Colonic mucosa (tissue), 4 donors: ENCODE results near the gene HEXIM1. TPM values are rescaled to one million over a fixed set of nuclear protein-coding genes. Genes with fewer than 3 reads are reported as not detected.

Experiments
- DNase-seq: peaks from one replicate; pipeline ENCODE4 v3.0.0-alpha.2; 2020
- H3K27ac ChIP-seq: fragments of 200-600 bp; one replicate; pipeline ENCODE4 v1.8.0; 2021
- H3K27me3 ChIP-seq: fragments of 200-600 bp; one replicate; pipeline ENCODE4 v1.8.0; 2021
- H3K36me3 ChIP-seq: fragments of 200-600 bp; one replicate; pipeline ENCODE4 v1.8.0; 2021
- H3K4me1 ChIP-seq: fragments of 200-600 bp; one replicate; pipeline ENCODE4 v1.8.0; 2021; ENCODE audit warnings: mild to moderate bottlenecking
- H3K4me3 ChIP-seq: fragments of 200-600 bp; one replicate; pipeline ENCODE4 v1.8.0; 2021
- H3K9ac ChIP-seq, 2 donors: one replicate each; pipeline ENCODE4 v1.7.0; 2013; ENCODE audit warnings: control low read depth in 2 of 2, low read depth in 2 of 2, low read length in 2 of 2
- H3K9me3 ChIP-seq: fragments of 200-600 bp; one replicate; pipeline ENCODE4 v1.8.0; 2021
- intact Hi-C: fragments of 100-400 bp; cut with DNase I; formaldehyde crosslinking; loops from one replicate; pipeline ENCODE4 v1.14.1; 2022
- total RNA-seq, 2 donors: library from RNA; stranded (reverse); fragmentation: NEBNext Ultra II Directional in 1 of 2; extraction: Animal tissue kit (Norgen Biotek cat#: 25700) in 1 of 2; gene quantifications; one replicate each; pipeline ENCODE4 v1.2.1, GENCODE V29; 2021
- TF ChIP-seq, protein P1 (sequence below): fragments of 200-600 bp; IDR thresholded peaks from one replicate; pipeline ENCODE4 v1.8.0; 2022; ENCODE audit warnings: antibody characterized with exemption, mild to moderate bottlenecking
- donor health status: healthy.
- donor health status: DM: no; HTN: no; CAD: no.
- donor health status: DM: no; HTN: no; CAD: no.

Gene HEXIM1
- total RNA-seq, 2 donors from 2014 or later: 37.0 to 38.4 TPM

DNA sequence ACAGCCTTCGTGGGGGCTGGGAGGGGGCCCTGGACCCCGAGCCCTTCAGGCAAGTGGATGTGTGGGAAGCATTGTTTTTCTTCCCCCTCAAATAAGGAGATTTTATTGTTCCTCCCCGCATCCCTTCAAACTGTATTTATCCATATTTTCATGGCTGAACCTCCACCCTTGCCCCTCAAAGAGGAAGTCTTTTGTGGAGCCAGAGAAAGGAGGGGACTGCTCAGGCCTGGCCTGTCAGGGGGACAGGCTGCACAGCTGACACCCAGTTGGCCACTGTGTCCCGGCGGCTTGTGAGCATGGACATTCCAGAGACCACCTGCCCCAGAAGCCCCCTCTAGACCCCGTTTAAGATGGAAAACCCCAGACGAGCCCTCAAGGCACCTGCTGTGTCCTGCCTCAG, 29.3 kb downstream of the HEXIM1 start:
- TF ChIP-seq, protein P1, sequence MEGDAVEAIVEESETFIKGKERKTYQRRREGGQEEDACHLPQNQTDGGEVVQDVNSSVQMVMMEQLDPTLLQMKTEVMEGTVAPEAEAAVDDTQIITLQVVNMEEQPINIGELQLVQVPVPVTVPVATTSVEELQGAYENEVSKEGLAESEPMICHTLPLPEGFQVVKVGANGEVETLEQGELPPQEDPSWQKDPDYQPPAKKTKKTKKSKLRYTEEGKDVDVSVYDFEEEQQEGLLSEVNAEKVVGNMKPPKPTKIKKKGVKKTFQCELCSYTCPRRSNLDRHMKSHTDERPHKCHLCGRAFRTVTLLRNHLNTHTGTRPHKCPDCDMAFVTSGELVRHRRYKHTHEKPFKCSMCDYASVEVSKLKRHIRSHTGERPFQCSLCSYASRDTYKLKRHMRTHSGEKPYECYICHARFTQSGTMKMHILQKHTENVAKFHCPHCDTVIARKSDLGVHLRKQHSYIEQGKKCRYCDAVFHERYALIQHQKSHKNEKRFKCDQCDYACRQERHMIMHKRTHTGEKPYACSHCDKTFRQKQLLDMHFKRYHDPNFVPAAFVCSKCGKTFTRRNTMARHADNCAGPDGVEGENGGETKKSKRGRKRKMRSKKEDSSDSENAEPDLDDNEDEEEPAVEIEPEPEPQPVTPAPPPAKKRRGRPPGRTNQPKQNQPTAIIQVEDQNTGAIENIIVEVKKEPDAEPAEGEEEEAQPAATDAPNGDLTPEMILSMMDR: no peak
- intact Hi-C loops: no loop called here
- Histone ChIP-seq H3K27ac (no peak overlapping the region), H3K27me3 (no peaks in the 10 kb centered on the region), H3K36me3 (no peaks in the 10 kb centered on the region), H3K4me1 (peaks cover 4% of the 10 kb centered on the region), H3K9me3 (no peaks in the 10 kb centered on the region), H3K4me3 (no peak overlapping the region), H3K9ac (no peak overlapping the region)
- no peak for DNase-seq

DNA sequence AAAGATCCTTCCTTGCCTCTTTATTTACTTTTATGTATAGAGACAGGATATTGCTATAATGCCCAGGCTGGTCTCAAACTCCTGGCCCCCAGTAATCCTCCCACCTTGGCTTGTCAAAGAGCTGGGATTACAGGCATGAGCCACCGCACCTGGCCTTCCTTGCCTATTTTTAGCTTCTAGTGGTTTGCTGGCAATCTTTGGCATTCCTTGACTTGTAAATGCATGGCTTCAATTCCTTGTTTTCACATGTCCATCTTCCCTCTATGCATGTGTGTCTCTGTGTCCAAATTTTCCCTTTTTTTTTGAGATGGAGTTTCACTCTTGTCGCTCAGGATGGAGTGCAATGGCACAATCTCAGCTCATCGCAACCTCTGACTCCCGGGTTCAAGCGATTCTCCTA, 35.9 kb downstream of the HEXIM1 start:
- H3K27me3 ChIP-seq: no peaks in the 10 kb centered on the region
- intact Hi-C loops: no loop called here
- TF ChIP-seq, protein P1: no peak
- no peak for DNase-seq
- no peak overlapping the region for H3K27ac ChIP-seq
- no peaks in the 10 kb centered on the region for H3K4me1 ChIP-seq
- no peak overlapping the region for H3K9ac ChIP-seq
- H3K4me3 ChIP-seq: no peak overlapping the region
- no peaks in the 10 kb centered on the region for H3K36me3 ChIP-seq
- H3K9me3 ChIP-seq: no peaks in the 10 kb centered on the region

DNA sequence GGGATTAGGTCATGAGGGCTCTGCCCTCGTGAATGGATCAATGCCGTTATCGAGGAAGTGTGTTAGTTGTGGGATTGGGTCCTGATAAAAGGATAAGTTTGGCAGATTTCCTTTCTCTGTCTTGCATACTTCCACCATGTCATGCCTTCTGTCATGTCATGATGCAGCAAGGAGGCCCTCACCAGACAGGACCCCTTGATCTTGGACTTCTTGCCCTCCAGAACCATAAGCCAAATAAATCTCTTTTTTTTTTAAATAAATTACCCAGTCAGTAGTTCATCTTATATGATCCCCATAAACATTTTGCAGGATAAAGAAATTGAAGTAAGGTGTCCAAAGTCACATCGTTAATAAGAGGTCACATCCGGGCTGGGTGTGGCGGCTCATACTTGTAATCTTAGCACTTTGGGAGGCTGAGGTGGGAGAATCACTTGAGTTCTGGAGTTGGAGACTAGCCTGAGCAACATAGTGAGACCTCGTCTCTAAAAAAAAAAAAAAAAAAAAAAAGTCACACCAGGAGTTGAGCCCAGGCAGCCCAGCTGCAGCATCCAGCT, 38.6 kb downstream of the HEXIM1 start:
- Histone ChIP-seq H3K36me3 (no peaks in the 10 kb centered on the region), H3K4me3 (no peak overlapping the region), H3K9me3 (no peaks in the 10 kb centered on the region), H3K4me1 (no peaks in the 10 kb centered on the region), H3K27me3 (no peaks in the 10 kb centered on the region), H3K27ac (no peak overlapping the region), H3K9ac (no peak overlapping the region)
- TF ChIP-seq, protein P1: no peak
- no peak for DNase-seq
- intact Hi-C loops: no loop called here

DNA sequence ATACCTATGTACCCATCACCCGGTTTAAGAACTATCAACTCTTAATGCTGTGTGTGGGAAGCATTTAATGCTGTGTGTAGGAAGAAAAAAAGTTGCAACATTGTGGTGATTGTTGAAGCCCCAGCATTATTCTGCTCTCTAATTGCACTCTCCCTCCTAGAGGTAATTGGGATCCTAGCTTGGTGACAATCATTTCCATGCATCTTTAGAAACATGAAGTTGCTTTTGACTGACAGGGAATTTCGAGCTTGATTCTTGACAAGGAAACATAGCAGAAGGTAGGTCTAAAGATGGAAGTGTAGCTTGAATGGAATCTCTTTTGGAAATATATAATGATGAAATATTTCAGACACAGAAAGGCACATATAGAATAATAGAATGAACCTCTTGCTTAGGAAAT, 40.7 kb downstream of the HEXIM1 start:
- TF ChIP-seq, protein P1: no peak
- no peaks in the 10 kb centered on the region for H3K27me3 ChIP-seq
- H3K36me3 ChIP-seq: no peaks in the 10 kb centered on the region
- H3K27ac ChIP-seq: no peak overlapping the region
- H3K4me3 ChIP-seq: no peak overlapping the region
- DNase-seq: no peak
- H3K4me1 ChIP-seq: no peaks in the 10 kb centered on the region
- no peak overlapping the region for H3K9ac ChIP-seq
- intact Hi-C loops: no loop called here
- no peaks in the 10 kb centered on the region for H3K9me3 ChIP-seq

DNA sequence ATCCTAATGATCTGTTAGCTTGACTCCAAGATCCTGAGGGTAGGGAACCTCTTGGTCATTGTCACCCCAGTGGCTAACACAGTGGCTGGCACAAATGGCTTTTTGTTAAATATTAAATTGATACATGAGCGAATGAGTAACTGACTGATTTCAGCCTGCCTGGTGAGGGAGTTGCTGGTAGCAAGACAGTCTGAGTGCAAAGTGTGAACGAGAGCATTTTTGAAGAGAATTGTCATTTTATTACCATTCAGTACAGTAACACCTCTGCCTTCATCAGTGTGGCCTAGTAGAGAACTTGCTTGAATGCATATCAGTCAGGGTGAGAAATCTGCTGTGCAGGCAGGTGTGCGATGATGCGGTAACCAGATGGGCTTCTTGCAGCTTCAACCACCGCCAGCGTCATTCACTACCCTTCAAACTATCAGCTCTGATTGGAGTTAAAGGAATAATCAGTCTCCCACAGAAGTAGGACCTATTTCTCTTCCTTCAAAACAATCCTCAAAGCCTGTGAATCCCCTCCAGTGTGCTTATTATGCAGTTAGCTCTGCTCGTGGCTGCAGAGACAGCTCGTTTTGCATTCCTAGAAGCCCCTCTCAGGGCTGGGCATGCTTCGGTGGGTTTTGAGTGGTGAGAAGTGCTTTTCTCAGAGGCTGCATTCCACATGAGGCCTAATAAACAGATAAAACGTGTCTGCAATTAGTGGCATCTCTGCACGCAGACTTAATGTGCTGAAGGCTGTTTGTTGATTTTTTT, 42.4 kb downstream of the HEXIM1 start:
- intact Hi-C loops: no loop called here
- no peak overlapping the region for H3K4me3 ChIP-seq
- H3K27me3 ChIP-seq: no peaks in the 10 kb centered on the region
- no peak overlapping the region for H3K9ac ChIP-seq
- DNase-seq: no peak
- no peaks in the 10 kb centered on the region for H3K36me3 ChIP-seq
- no peaks in the 10 kb centered on the region for H3K9me3 ChIP-seq
- TF ChIP-seq, protein P1: no peak
- H3K4me1 ChIP-seq: no peaks in the 10 kb centered on the region
- no peak overlapping the region for H3K27ac ChIP-seq
